NCI-H524 (cell line): ENCODE data around the gene NRP2.
A peak's percentile ranks its signal among the peaks of the same experiment; 100 is the strongest.

ENCODE experiments used
- DNase-seq, 2 experiments: peaks; one replicate each; lab custom pipeline; 2025; lab: John Stamatoyannopoulos, UW

Gene NRP2

GRCh38 chr2:205730701-205731582 is 48.6 kb downstream of the NRP2 start:
- DNase-seq, result no peak

- DNase-seq, result no peak
Observed at GRCh38 chr2:205731583-205731981, 49.3 kb downstream of the NRP2 start.

- DNase-seq, result no peak
Observed at GRCh38 chr2:205732314-205732713, 50.0 kb downstream of the NRP2 start.

DNA sequence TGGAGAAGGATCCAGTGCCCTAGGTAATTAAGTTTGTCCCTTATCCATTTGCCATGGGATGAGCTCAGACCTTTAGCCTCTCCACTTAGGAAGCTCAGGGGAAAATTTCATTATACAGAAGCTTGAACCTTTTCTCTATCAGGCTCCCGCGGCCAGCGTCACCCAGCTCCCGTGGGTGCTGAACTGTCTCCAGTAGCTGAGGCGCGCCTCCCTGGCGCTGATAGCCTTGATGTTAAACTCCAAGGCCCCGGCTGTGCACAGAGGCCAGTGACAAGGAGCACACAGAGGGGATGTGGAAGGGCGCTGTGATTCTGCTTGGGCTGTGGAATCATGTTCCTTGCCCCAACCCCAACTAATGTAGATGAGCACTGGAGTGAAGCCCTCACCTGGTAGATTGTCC is 50.8 kb downstream of the NRP2 start:
- DNase-seq, result no peak

GRCh38 chr2:205733648-205734047 is 51.3 kb downstream of the NRP2 start:
- peak; percentile 85 to 92 for DNase-seq

GRCh38 chr2:205734436-205735037 is 52.2 kb downstream of the NRP2 start:
- DNase-seq, result peak in 1 of 2 experiments; percentile 35

DNA sequence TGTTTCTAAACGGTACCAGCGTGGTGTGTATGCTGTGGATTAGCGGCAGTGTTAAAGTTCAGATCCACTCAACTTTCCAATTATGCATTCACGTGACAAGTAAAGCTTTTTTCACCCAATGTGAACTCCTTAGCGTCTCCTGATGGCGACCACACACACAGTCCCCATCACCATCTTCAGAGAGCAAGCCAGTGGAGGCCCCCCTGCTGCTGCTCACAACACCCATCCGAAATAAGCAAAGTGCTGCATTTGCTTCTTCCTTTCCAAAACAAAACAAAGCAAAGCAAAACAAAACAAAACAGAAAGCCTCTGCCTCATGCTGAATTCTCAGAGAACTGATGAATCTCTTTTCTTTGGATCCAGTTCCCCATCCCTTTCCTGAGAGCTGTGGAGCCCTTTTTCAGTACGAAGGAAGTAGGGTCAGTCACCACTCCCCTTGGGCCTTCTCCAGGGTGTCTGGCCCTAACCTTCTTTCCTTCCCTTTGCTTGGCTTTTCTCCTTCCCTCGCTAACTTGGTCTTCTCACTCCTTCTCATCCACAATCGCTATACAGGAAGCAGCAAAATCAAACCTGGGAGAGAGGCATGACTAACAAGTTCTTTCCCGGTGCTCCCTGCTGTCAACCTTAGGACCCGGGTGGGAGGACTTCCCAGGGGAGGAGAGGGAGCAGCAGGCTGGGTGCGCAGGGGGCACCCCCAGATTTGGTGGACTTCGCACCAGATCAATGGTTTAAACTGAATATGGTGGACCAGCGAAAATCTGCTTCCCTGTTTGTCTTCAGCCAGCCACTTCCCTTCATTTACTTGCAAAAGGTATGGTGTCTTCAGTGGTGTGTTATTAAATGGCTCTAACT is 56.0 kb downstream of the NRP2 start:
- no peak for DNase-seq

DNA sequence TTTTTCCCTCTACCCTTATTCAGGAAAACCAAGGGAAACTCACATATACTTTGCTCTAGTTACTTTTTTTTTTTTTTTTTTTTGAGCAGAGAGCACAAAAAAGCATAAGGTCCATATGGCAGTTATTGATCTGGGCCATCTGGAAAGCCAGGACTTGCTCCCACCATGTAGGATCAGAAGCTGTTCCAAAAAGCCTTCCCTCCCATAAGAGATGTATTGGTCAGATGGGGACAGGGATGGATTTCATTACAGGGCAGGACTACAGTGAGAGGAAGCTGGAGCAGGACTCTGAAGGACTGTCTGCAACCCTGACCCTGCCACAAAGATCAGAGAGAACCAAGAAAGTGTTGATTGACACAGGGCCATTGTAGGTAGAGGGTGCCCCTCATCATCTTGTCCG is 57.3 kb downstream of the NRP2 start:
- DNase-seq, result peak; percentile 75 to 93

DNA sequence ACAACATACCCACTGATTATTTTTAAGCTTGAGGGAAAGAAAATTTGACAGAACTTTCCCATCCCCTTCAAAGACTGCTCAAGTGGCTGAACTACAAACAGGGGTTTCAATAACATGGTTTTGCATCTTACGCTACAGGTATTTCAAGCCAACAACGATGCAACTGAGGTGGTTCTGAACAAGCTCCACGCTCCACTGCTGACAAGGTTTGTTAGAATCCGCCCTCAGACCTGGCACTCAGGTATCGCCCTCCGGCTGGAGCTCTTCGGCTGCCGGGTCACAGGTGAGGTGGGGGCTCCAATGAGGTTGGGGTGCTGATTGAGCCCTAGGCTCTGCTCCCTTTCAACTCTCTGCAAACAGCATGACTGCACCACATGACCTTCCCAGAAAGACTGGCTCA is 58.1 kb downstream of the NRP2 start:
- no peak for DNase-seq

DNA sequence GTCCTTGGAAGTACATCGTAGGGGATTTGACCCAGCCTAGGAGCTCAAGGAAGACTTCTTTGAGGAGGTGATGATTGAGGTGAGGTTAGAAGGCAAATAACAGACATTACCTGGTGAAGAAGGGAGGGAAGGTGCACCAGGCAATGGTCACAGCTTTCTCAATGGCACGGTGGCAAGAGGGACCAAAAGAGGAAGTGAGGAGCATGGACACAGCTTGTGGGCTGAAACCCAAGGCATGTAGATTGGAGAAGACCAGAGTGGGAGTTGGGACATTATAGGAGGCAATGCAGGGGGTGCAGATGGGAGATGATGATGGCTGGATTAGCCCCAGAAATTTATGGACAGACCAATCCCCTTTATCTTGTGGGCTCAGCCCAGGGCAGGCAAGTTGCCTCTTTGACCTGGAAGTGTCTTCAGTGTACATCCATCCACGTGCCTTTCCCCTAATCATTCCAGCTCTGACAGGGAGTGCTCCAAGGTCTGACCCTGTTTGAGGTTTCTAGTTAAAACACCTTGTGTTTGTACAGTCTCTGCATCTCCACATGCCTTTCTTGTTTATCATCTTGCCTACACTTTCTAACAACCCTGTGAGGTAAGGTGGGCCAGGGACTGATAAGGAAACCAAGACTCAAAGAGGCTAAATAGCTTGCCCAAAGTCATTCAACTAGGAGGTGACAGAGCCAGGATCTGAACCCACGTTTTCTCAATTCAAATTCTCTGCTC is 59.1 kb downstream of the NRP2 start:
- DNase-seq, result no peak

DNA sequence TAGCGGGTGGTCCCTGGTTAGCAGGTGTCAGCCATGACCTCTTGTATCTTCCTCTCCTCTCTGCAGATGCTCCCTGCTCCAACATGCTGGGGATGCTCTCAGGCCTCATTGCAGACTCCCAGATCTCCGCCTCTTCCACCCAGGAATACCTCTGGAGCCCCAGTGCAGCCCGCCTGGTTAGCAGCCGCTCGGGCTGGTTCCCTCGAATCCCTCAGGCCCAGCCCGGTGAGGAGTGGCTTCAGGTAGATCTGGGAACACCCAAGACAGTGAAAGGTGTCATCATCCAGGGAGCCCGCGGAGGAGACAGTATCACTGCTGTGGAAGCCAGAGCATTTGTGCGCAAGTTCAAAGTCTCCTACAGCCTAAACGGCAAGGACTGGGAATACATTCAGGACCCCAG is 60.8 kb downstream of the NRP2 start:
- no peak for DNase-seq

- DNase-seq, result no peak
Observed at GRCh38 chr2:205744074-205744591, 61.8 kb downstream of the NRP2 start.

DNA sequence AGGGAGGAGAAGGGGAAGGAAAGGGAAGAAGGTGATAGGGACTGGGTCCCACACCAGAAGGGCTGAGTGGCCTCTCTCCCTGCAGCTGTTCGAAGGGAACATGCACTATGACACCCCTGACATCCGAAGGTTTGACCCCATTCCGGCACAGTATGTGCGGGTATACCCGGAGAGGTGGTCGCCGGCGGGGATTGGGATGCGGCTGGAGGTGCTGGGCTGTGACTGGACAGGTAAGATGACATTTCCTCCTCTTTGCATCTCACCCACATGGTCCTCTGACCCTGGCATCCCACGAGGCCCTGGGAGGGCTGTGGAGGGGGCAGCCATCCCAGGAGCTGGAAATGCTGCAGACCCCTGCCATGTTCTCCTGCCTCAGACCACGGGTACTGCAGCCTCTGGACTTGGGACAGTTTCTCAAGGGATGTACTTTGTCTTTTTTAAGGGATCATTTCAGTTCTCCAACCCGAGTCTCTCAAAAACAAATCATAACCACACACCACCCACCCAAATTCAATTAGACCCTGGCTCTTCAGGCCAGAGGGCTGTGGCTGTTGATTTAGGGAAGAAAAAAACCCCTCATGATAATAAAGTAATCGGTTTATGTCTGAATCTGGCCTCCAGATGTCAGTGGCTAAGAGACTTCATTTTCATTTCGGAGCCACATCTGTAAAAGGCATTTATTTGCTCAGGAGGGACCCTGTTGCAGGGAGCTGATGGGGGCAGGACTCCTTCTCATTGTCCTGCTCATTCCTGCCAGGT is 63.5 kb downstream of the NRP2 start:
- no peak for DNase-seq

DNA sequence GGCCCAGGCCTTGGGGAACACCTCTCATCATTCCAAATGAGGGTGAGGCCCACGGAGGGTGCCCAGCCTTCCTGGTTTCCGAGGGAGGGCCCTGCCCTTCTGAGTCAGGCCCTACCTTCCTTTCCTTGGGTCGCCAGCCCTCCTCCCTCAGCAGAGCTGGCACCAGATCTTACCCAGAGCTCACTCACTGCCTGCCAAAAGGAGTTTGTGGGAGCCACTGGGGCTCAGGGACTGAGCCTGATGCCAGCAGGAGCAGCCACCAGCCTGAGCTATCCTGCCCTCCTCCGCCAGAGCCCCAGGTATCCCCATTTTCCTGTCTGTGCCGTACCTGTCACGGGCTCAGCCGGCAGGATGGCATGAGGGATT is 64.1 kb downstream of the NRP2 start:
- no peak for DNase-seq

DNA sequence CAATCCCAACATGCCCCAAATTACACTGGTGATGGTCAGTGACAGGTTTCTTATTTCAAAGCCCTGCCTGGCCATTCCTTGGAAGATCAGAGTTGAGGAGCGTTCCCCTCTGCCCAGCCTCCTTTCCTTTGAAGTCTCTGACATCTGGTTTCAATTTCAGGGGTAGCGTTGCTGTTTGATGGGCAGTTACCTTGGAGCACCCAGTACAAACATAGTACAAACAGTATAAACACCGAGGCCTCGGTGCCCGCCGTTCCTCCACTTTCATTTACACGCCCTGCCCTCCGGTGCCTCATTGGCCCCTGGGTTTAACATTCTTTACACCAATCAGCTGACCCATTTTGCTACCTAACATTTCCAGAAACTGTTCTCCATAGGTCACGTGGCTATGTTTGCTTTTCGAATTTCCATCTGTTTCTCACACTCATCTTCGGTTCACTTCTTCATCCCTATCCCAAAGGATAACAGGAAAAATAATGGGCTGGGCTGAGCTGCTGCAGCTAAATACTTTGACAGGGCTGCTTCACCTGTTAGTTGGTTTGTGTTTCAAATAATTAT is 65.6 kb downstream of the NRP2 start:
- no peak for DNase-seq

DNA sequence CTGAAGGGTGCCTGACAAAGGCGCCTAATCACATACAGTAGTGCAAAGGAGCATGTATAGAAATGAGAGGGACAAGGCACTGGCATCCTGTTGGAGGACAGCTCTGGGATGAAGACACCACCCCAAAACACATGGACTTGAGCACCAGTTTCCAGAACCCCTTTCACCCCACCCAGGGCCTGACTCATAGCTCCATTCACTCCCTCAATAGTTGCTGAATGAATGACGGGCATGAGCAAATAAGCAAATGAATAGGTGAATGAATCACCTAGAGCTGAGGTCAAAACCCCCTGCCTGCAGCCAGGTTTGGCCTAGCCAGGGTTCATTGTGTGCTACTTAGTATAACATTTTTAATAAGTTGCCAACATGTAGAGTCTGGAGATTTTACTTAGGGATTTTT is 66.3 kb downstream of the NRP2 start:
- no peak for DNase-seq

GRCh38 chr2:205749078-205749477 is 66.8 kb downstream of the NRP2 start:
- DNase-seq, result no peak

GRCh38 chr2:205750797-205751196 is 68.5 kb downstream of the NRP2 start:
- DNase-seq, result no peak

DNA sequence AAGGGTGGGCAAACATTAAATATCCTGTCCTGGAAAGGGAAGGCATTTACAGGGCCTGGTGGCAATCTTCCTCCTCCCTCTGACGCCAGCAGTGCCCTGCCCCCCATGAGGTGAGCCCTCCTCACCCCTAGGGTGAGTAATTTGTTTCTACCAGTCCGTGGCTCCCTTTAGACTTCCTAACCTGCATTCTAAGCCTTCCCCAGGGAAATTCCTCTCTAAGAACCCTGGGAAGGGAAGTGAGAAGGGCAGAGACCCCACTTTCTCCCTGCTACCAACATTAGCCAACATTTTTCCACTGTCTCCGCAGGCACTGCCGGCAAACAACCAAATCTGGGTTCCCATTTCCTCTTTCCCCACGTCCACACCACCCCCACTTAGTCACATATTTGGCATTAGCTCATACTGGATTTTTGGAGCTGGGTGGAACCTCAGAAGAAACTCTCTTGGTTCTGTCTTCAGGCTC is 69.3 kb downstream of the NRP2 start:
- DNase-seq, result no peak

GRCh38 chr2:205752296-205752820 is 70.1 kb downstream of the NRP2 start:
- no peak for DNase-seq
